A673 (cell line): ENCODE data around the gene PGAP6. TPM values are rescaled to one million over a fixed set of nuclear protein-coding genes. Genes with fewer than 3 reads are reported as not detected.

Experiments used
- BruUV-seq: library from RNA; stranded (reverse); fragments of 400-500 nt; replicated peaks from 2 replicates; lab custom pipeline; 2021; lab: Mats Ljungman, UMichigan
- CTCF ChIA-PET: fragments of 300-600 bp; sonication (Branson Sonifier 250); formaldehyde crosslinking; loops from one replicate; lab custom pipeline; 2022; ENCODE audit warnings: antibody characterized with exemption; lab: Charles Lee
- POLR2A ChIA-PET: fragments of 300-600 bp; sonication (Branson Sonifier 250); formaldehyde crosslinking; loops from one replicate; lab custom pipeline; 2022; ENCODE audit warnings: antibody characterized with exemption; ENCODE audit not compliant: low non-redundant PET; lab: Charles Lee
- DNase-seq: peaks from one replicate; pipeline ENCODE4 v3.0.0-alpha.2; 2015; ENCODE audit warnings: low spot score
- H3K27ac ChIP-seq: fragments of 200-600 bp; sonication (generic); 2 replicates; pipeline ENCODE4 v1.5.1; 2016; ENCODE audit warnings: mixed run types, low read depth, mild to moderate bottlenecking, mixed read lengths, antibody characterized with exemption, low read length; ENCODE audit not compliant: poor library complexity, severe bottlenecking
- H3K27me3 ChIP-seq: fragments of 200-600 bp; sonication (generic); replicated peaks from 2 replicates; pipeline ENCODE4 v1.6.1; 2017; ENCODE audit warnings: mixed run types, low read depth, mild to moderate bottlenecking, mixed read lengths, antibody characterized with exemption, low read length; ENCODE audit not compliant: insufficient read depth, poor library complexity
- H3K36me3 ChIP-seq: fragments of 200-600 bp; sonication (generic); 2 replicates; pipeline ENCODE4 v1.6.1; 2016; ENCODE audit warnings: mixed run types, mild to moderate bottlenecking, mixed read lengths, antibody characterized with exemption, low read length; ENCODE audit not compliant: insufficient read depth, poor library complexity, severe bottlenecking
- H3K4me1 ChIP-seq: fragments of 200-600 bp; sonication (generic); 2 replicates; pipeline ENCODE4 v1.6.1; 2017; ENCODE audit warnings: mixed run types, mild to moderate bottlenecking, mixed read lengths, antibody characterized with exemption, low read length; ENCODE audit not compliant: insufficient read depth, poor library complexity, severe bottlenecking
- H3K4me3 ChIP-seq: fragments of 200-600 bp; sonication (generic); 2 replicates; pipeline ENCODE4 v1.5.1; 2016; ENCODE audit warnings: low read depth, mixed run types, mild to moderate bottlenecking, mixed read lengths, low read length; ENCODE audit not compliant: poor library complexity, severe bottlenecking
- H3K9me3 ChIP-seq: fragments of 200-600 bp; sonication (generic); 2 replicates; pipeline ENCODE4 v1.6.1; 2016; ENCODE audit warnings: mixed run types, low read depth, mild to moderate bottlenecking, mixed read lengths, antibody characterized with exemption, low read length; ENCODE audit not compliant: poor library complexity, severe bottlenecking
- CTCF ChIP-seq: fragments of 300-800, 200-600 bp; sonication (generic); conservative IDR thresholded peaks from 2 replicates; pipeline ENCODE4 v1.5.1; 2017; ENCODE audit warnings: low read depth, mild to moderate bottlenecking, antibody characterized with exemption, low read length, moderate library complexity, mixed read lengths
- EZH2 ChIP-seq: fragments of 200-600 bp; sonication (generic); IDR thresholded peaks from 2 replicates; pipeline ENCODE4 v1.6.1; 2017; ENCODE audit warnings: borderline replicate concordance, low read depth, mild to moderate bottlenecking, mixed read lengths, antibody characterized with exemption, low read length; ENCODE audit not compliant: poor library complexity, severe bottlenecking
- intact Hi-C: fragments of 100-400 bp; cut with micrococcal nuclease; formaldehyde crosslinking; loops from one replicate; pipeline ENCODE4 v1.10.0; 2022; ENCODE audit not compliant: unreplicated experiment
- total RNA-seq: library from RNA; stranded (reverse); gene quantifications from 2 replicates; pipeline ENCODE4 v1.2.3, GENCODE V29; 2021

The PGAP6 gene
- total RNA-seq, 1 experiment from 2014 or later, result 38.7 TPM

DNA sequence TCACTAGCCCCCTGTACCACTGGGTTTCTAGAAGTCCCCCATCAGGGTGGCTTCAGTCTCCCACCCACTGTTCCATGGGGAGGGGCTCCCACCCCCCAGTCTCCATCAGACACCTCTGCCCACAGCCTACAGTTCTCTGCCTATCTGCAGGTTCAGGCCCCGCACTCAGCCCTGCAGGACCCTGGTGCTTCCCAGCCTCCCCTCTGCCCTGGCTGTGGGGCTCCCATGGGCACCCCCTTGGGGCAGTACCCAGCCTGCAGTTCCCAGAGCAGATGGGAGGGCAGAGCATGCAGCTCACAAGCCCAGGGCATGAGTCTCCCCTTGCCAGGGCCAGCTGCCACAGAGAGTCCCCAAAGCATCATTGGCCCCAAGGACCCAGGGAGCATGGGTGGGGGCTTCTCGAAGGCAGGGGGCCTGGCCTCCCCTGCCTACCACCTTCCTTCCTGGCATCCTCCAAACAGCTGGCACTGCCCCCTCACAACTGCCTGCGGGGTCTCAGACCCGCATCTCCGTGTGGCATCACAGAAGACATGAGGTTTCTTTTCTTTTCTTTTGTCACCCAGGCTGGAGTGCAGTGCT lies 8.7 kb downstream of the PGAP6 start:
- H3K27me3 ChIP-seq, result no peaks in the 10 kb centered on the region
- intact Hi-C loops, result no loop called here
- ChIA-PET CTCF (no interaction called here), POLR2A (no interaction called here)
- peaks cover 16% of the 10 kb centered on the region for H3K36me3 ChIP-seq
- H3K9me3 ChIP-seq, result no peaks in the 10 kb centered on the region
- BruUV-seq, result no TSS peak
- H3K4me3 ChIP-seq, result no peak overlapping the region
- no peak for DNase-seq
- H3K27ac ChIP-seq, result no peak overlapping the region
- no peak for TF ChIP-seq EZH2
- TF ChIP-seq CTCF, result no peak
- no peaks in the 10 kb centered on the region for H3K4me1 ChIP-seq

DNA sequence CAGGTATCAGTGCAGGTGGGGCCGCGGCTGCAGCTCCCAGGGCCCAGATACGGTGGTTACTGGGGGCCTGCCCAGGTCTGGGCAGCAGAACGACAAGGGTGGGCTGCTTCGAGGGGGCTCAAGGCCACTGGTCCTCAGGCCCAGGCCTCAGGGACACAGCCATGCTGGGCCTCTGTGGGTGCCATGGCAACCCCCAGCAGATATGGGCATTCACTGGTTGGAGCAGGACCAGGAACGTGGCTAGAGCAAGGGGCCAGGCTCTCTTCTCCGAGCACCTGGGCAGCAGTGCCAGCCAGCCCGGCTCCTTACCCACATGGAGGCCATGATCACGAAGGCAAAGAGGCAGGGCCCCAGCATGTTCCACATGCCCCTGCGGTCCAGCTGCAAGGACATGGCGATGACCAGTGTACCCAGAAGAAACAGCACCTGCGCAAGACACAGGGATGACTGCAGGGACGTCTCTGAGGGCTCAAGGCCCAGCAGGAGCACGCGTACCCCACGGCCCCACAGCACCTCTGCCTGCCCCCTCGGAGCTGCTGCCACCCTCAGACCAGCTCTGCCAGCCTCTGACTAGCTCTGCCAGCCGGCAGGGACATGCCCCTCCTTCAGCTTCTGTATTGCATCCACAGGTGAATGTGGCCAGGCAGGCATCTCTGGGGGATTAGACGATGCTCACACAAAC lies 9.3 kb downstream of the PGAP6 start:
- Histone ChIP-seq H3K4me3 (no peak overlapping the region), H3K4me1 (no peaks in the 10 kb centered on the region), H3K27ac (no peak overlapping the region), H3K36me3 (peaks cover 23% of the 10 kb centered on the region), H3K27me3 (no peaks in the 10 kb centered on the region), H3K9me3 (no peaks in the 10 kb centered on the region)
- TF ChIP-seq EZH2 (no peak), CTCF (no peak)
- CTCF ChIA-PET, result no interaction called here
- no peak for DNase-seq
- POLR2A ChIA-PET, result no interaction called here
- intact Hi-C loops, result no loop called here
- no TSS peak for BruUV-seq

GRCh38 chr16:371515-372301 lies 10.1 kb downstream of the PGAP6 start:
- Histone ChIP-seq H3K4me3 (no peak overlapping the region), H3K4me1 (no peaks in the 10 kb centered on the region), H3K36me3 (peaks cover 29% of the 10 kb centered on the region), H3K27ac (no peak overlapping the region), H3K9me3 (no peaks in the 10 kb centered on the region), H3K27me3 (no peaks in the 10 kb centered on the region)
- no peak for DNase-seq
- ChIA-PET CTCF (interaction anchor here (1.0 kb wide), 1 partner anchor 19 kb away, joined by 5 read pairs; no protein-coding TSS in a partner anchor), POLR2A (no interaction called here)
- TF ChIP-seq CTCF (no peak), EZH2 (no peak)
- intact Hi-C loops, result no loop called here
- no TSS peak for BruUV-seq
